ENCODE results near the gene LCN9.

Gene LCN9

DNA sequence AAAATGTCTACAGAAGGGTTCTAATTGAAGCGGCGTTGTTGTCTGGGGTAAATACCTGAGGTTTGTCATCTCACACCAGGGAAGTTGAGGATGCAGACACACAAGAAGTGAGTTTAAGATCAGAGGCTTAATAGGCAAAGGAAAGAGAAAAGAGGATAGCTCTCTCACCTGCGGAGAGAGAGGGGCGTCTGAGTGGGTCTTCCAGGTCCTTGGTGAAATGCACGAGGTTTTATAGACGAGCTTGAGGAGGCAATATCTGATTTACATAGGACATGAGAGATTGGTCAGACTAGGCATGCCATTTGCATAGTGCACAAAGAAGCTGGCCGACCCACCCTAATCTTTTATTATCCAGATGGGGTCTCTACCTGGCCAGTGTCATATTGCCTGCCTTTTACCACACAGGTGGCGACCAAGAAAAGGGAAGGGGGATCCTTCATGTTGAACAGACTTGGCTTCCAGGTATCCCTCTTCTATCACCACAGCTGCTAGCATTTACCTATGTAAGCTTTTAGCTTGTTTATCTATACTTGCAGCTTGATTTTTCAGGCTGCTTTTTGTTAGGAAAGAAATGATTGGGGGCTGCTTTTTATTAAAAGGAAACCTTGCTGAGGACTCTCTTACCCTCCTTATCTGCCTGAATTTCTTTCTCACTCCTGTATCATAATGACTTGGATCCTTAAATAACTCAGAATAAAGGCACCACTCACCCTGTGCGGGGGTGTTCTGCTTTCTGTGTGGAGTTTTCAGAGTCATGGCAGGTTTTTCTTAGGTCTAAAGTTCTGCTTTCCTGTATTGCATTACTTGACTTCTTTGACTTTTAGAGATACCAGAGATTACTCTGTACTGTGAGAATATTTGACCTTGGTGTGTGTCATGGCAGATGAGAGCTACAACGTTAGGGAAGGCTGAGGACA, 14.4 kb upstream of the LCN9 start:
- no peak overlapping the region for H3K4me3 ChIP-seq (ENCODE audit: low read depth, low read length)
- DNase-seq (ENCODE audit: low read depth) = no peak
- TF ChIP-seq, protein P1, sequence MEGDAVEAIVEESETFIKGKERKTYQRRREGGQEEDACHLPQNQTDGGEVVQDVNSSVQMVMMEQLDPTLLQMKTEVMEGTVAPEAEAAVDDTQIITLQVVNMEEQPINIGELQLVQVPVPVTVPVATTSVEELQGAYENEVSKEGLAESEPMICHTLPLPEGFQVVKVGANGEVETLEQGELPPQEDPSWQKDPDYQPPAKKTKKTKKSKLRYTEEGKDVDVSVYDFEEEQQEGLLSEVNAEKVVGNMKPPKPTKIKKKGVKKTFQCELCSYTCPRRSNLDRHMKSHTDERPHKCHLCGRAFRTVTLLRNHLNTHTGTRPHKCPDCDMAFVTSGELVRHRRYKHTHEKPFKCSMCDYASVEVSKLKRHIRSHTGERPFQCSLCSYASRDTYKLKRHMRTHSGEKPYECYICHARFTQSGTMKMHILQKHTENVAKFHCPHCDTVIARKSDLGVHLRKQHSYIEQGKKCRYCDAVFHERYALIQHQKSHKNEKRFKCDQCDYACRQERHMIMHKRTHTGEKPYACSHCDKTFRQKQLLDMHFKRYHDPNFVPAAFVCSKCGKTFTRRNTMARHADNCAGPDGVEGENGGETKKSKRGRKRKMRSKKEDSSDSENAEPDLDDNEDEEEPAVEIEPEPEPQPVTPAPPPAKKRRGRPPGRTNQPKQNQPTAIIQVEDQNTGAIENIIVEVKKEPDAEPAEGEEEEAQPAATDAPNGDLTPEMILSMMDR (conservative IDR thresholded peaks at IDR 0.05; ENCODE audit: low read depth, low read length) = no peak

DNA sequence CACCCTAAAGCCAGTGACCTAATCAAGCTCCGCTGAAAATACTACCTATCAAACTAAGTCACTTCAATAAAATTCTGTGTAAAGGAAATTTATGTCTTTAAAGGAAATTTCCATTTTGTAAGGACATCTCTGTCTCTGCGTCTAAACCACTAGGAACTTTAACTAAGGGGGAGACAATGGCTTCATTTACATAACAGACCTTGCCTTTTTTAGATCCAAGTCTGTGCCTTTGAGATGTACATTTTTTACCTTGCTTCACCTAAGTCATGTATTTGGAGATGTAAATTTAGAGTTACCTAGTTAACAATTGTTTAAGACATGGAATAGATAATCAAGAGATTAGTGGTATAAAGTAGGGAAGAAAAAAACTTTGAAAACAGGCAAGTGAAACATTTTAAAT, 13.6 kb upstream of the LCN9 start:
- no peak for DNase-seq (ENCODE audit: low read depth)
- no peak overlapping the region for H3K4me3 ChIP-seq (ENCODE audit: low read depth, low read length)
- TF ChIP-seq, protein P1 (conservative IDR thresholded peaks at IDR 0.05; ENCODE audit: low read depth, low read length) = no peak

DNA sequence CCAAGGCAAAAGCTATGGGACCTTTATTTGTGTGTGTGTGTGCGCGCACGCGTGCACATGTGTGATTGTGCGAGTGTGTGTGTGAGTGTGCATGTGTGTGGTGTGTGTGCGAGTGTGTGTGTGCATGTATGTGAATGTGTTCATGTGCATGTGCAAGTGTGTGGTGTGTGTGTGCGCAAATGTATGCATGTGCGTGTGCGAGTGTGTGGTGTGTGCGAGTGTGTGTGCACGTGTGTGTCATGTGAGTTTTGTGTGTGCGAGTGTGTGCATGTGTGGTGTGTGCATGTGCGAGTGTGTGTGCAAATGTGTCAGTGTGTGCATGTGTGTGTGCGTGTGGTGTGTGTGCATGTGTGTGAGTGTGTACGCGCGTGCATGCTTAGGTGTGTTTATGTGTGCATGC, 12.7 kb upstream of the LCN9 start:
- TF ChIP-seq, protein P1 (conservative IDR thresholded peaks at IDR 0.05; ENCODE audit: low read depth, low read length) = no peak
- no peak for DNase-seq (ENCODE audit: low read depth)
- H3K4me3 ChIP-seq (ENCODE audit: low read depth, low read length) = no peak overlapping the region

DNA sequence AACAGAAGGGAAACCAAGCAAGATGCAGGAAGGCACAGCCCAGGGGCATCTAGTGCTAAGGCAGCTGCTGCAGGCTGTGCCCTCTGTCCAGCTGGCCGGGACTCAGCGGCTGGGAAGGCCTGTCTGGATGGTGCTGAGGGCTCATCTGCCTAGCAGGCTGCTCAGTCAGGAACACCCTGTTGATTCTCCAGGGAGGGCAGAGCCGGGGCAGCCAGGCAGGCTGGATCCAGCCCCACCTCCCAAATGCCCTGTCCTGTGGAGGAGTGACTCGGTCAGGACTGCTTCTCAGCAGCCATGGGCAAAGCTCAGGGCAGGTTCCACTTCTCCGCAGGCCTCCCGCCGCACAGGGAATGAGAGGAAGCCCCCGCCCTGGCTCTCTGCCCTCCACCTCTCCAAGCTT, 7.8 kb upstream of the LCN9 start:
- DNase-seq (ENCODE audit: low read depth) = no peak
- TF ChIP-seq, protein P1 (conservative IDR thresholded peaks at IDR 0.05; ENCODE audit: low read depth, low read length) = no peak
- H3K4me3 ChIP-seq (ENCODE audit: low read depth, low read length) = no peak overlapping the region

DNA sequence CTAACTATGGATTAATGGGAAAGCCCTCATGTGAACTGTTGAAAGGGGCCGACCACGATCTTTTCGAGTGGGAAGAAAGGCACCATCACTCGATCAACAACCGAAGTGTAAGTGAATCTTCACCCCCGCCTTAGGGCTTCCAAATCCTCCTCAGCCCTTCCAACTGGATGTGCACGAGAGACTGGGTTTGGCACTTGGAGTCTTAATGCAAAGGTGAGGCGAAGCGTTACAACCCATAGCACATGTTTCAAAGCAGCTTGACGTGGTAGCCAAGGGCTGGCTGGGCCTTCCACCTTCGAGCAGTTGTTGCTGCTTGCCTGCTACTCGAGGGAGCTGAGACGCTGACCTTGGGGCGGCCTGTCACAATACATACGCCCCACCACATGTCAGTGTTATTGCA, 5.7 kb upstream of the LCN9 start:
- TF ChIP-seq, protein P1 (conservative IDR thresholded peaks at IDR 0.05; ENCODE audit: low read depth, low read length) = no peak

DNA sequence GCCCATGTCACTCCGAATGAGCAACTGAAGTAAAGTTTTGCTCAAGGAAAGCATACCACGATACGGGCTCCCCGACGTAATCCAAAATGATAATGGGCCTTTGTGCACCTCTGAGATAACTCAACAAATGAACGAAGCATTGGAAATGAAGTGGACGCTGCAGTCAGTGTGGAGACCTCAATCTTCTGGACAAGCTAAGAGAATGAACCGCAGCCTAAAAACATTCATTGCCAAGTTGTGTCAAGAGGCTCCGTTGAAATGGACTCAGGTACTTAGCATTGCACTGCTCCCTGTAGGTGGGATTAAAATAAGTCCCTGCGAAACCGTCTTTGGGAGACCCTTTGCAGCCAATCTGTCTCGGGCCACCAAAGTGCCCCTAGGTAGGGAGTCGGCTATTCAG, 3.9 kb upstream of the LCN9 start:
- TF ChIP-seq, protein P1 (conservative IDR thresholded peaks at IDR 0.05; ENCODE audit: low read depth, low read length) = no peak
- DNase-seq (ENCODE audit: low read depth) = no peak

More for the DNA sequence above, 5.7 kb upstream of the LCN9 start:
- no peak for DNase-seq (ENCODE audit: low read depth)
- no peak overlapping the region for H3K4me3 ChIP-seq (ENCODE audit: low read depth, low read length)

DNA sequence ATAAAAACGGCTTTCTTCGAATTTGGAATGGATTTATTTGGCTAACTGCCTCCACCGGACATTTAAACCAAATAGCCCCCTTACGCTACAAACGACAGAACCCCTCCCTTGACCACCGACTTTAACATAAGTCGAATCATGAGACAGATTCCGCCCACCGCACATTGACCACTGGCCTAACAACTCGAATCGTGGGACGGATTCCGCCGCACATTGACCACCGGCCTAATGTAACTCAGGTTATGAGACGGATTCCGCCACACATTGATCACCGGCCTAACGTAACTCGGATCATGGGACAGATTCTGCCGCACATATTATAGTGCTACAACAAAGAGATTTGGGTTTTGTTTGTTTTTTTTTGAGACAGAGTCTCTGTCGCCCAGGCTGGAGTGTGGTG, 2.7 kb upstream of the LCN9 start:
- TF ChIP-seq, protein P1 (conservative IDR thresholded peaks at IDR 0.05; ENCODE audit: low read depth, low read length) = no peak
- H3K4me3 ChIP-seq (ENCODE audit: low read depth, low read length) = no peak overlapping the region
- DNase-seq (ENCODE audit: low read depth) = no peak

More for the DNA sequence above, 3.9 kb upstream of the LCN9 start:
- no peak overlapping the region for H3K4me3 ChIP-seq (ENCODE audit: low read depth, low read length)

Measured in choroid plexus epithelial cell (primary cell).